ENCODE results near the gene SLC23A2.

- no peak for TF ChIP-seq EP300 (IDR thresholded peaks at IDR 0.05)
- TF ChIP-seq, protein P1, sequence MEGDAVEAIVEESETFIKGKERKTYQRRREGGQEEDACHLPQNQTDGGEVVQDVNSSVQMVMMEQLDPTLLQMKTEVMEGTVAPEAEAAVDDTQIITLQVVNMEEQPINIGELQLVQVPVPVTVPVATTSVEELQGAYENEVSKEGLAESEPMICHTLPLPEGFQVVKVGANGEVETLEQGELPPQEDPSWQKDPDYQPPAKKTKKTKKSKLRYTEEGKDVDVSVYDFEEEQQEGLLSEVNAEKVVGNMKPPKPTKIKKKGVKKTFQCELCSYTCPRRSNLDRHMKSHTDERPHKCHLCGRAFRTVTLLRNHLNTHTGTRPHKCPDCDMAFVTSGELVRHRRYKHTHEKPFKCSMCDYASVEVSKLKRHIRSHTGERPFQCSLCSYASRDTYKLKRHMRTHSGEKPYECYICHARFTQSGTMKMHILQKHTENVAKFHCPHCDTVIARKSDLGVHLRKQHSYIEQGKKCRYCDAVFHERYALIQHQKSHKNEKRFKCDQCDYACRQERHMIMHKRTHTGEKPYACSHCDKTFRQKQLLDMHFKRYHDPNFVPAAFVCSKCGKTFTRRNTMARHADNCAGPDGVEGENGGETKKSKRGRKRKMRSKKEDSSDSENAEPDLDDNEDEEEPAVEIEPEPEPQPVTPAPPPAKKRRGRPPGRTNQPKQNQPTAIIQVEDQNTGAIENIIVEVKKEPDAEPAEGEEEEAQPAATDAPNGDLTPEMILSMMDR (IDR thresholded peaks at IDR 0.05) = no peak
- TF ChIP-seq POLR2A (IDR thresholded peaks at IDR 0.05) = no peak
Measured at GRCh38 chr20:4967752-4968477, 33.4 kb downstream of the SLC23A2 start.

Measured in stomach (tissue), 4 donors.